ENCODE results near the gene VWA8.
"Not testable (repeated sequence)": the region's sequence is repeated elsewhere in the genome, so short reads cannot be mapped to it uniquely, and the experiment has no call there.

The VWA8 gene

DNA sequence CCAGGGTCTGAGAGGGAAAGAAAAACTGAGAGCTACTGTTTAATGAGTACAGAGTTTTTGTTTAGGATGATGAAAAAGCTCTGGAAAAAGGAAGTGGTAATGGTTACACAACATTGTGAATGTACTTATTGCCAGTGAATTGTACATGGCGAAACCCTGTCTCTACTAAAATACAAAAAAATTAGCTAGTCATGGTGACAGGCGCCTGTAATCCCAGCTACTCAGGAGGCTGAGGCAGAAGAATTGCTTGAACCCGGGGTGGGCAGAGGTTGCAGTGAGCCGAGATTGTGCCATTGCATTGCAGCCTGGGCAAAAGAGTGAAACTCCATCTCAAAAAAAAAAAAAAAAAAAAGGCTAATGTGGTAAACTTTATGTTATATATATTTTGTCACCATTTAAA is 96.3 kb downstream of the VWA8 start:
- H3K27ac ChIP-seq: peak overlapping the region in 10 of 11 experiments; percentile 48 to 87 (median 79); a peak in 19 of 22 replicates
- peaks cover 0 to 30% (median 9%) of the 10 kb centered on the region in 11 experiments; a peak in 10 of 22 replicates for H3K36me3 ChIP-seq
- no peaks in the 10 kb centered on the region for H4K20me1 ChIP-seq
- peak overlapping the region in 7 of 11 experiments; percentile 20 to 83 (median 42); a peak in 13 of 22 replicates for H3K4me2 ChIP-seq
- TF ChIP-seq Cebpa-rat (IDR thresholded peaks at IDR 0.05): peak; percentile 31 to 94 (median 65); a peak in 17 of 22 replicates
- peaks cover 8 to 70% (median 31%) of the 10 kb centered on the region in 10 experiments for H3K4me1 ChIP-seq
- no peak overlapping the region for H3K4me3 ChIP-seq
- H3K27me3 ChIP-seq: no peaks in the 10 kb centered on the region
- H3K9ac ChIP-seq: peak overlapping the region in 6 of 11 experiments; percentile 24 to 55 (median 34); a peak in 7 of 22 replicates
- peaks cover 0 to 42% (median 10%) of the 10 kb centered on the region in 11 experiments; a peak in 14 of 22 replicates for H3K9me3 ChIP-seq (replicated peaks in 1 of 11)

DNA sequence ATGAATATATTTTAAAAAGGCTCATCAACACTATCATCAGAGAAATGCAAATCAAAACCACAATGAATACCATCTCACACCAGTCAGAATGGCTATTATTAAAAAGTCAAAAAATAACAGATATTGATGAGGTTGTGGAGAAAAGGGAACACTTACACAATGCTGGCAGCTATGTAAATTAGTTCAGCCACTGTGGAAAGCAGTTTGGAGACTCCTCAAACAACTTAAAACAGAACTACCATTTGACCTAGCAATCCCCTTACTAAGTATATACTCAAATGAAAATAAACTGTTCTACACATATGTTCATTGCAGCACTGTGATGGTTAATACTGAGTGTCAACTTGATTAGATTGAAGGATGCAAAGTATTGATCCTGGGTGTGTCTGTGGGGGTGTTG is 98.2 kb downstream of the VWA8 start:
- not testable (repeated sequence) for H3K9ac ChIP-seq, H4K20me1 ChIP-seq, H3K4me3 ChIP-seq, H3K27me3 ChIP-seq
- Histone ChIP-seq H3K4me1 (peaks cover 18 to 81% (median 41%) of the 10 kb centered on the region in 10 experiments), H3K4me2 (peak overlapping the region in 4 of 11 experiments; percentile 20 to 61 (median 41); a peak in 5 of 22 replicates), H3K9me3 (replicated peaks in 1 of 11) (peaks cover 0 to 42% (median 10%) of the 10 kb centered on the region in 11 experiments; a peak in 14 of 22 replicates), H3K36me3 (peaks cover 0 to 30% (median 14%) of the 10 kb centered on the region in 11 experiments; a peak in 11 of 22 replicates), H3K27ac (peak overlapping the region in 8 of 11 experiments; percentile 25 to 80 (median 44); a peak in 12 of 22 replicates)

DNA sequence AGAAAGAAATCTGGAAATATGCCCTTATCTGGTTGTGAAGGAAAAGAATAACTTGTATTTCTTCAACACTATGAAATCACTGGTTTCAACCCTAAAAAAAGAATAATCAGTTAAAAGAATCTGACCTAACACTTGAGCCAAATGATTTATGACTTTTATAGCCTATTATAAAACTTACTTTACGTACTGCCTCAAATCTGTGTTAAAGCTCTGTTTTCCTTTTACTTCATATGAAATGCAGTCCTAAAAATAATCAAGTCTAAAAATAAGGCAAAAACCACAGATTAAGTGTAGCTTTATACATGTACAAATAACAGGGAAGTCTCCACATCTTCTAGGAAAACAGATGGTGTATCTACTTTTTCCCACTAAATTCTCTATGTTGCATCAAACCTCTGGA is 101.3 kb downstream of the VWA8 start:
- Histone ChIP-seq H3K36me3 (peaks cover 0 to 29% (median 11%) of the 10 kb centered on the region in 11 experiments; a peak in 8 of 22 replicates), H3K27ac (peak overlapping the region in 7 of 11 experiments; percentile 23 to 60 (median 39); a peak in 10 of 22 replicates), H3K9ac (no peak overlapping the region; a peak in 1 of 22 replicates), H3K4me2 (peak overlapping the region in 10 of 11 experiments; percentile 21 to 67 (median 40); a peak in 15 of 22 replicates), H3K4me3 (no peak overlapping the region), H3K27me3 (no peaks in the 10 kb centered on the region), H3K9me3 (replicated peaks in 1 of 11) (peaks cover 0 to 34% (median 10%) of the 10 kb centered on the region in 11 experiments; a peak in 14 of 22 replicates), H3K4me1 (peaks cover 16 to 57% (median 31%) of the 10 kb centered on the region in 10 experiments), H4K20me1 (no peaks in the 10 kb centered on the region)
- no peak for TF ChIP-seq Cebpa-rat (IDR thresholded peaks at IDR 0.05)

DNA sequence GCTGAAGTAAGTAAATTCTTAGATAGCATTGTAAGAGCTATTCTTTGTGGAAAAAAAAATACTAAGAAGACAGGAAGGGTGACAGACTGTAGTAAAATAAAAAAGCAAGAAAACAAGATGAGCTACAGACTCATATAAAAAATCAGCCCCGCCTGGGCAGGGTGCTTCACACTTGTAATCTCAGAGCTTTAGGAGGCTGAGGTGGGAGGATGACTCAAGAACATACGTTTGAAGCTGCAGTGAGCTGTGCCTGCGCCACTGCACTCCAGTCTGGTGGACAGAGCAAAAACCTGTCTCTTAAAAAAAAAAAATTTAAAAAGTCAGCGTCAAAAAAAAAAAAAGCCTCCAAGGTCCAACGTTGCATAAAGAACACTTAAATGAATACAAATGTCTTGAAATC is 102.1 kb downstream of the VWA8 start:
- Histone ChIP-seq H3K4me2 (peak overlapping the region in 5 of 11 experiments; percentile 25 to 64 (median 45); a peak in 7 of 22 replicates), H3K9me3 (replicated peaks in 1 of 11) (peaks cover 0 to 28% (median 10%) of the 10 kb centered on the region in 11 experiments; a peak in 13 of 22 replicates), H4K20me1 (no peaks in the 10 kb centered on the region), H3K27ac (peak overlapping the region in 5 of 11 experiments; percentile 5 to 60 (median 47); a peak in 6 of 22 replicates), H3K36me3 (peaks cover 0 to 23% (median 11%) of the 10 kb centered on the region in 11 experiments; a peak in 9 of 22 replicates), H3K4me1 (peaks cover 15 to 49% (median 23%) of the 10 kb centered on the region in 10 experiments), H3K9ac (no peak overlapping the region; a peak in 1 of 22 replicates), H3K4me3 (no peak overlapping the region), H3K27me3 (no peaks in the 10 kb centered on the region)
- TF ChIP-seq Cebpa-rat (IDR thresholded peaks at IDR 0.05): no peak

DNA sequence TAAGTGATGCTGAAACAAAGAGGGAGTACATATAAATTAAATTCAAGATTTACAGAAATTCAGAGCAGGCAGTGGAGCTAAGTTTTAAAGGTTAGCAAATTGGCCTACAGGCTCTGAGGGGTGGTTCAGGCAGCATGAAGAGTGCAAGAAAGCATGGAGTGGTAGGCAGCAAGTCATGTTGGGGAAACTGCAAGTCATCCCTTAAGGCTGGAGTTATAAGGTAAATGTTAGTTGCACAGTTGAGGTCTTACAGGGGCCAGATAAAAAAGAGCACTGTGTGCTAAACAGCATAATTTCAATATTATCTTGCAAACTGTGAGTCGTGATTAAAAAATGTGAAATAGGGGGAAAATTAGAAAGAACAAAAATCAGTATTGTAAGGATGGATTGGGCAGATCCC is 106.2 kb downstream of the VWA8 start:
- Histone ChIP-seq H3K4me3 (no peak overlapping the region), H3K9me3 (replicated peaks in 1 of 11) (peaks cover 0 to 14% (median 7%) of the 10 kb centered on the region in 11 experiments; a peak in 7 of 22 replicates), H3K36me3 (peaks cover 0 to 32% (median 8%) of the 10 kb centered on the region in 11 experiments; a peak in 6 of 22 replicates), H3K27me3 (no peaks in the 10 kb centered on the region), H3K9ac (no peak overlapping the region), H3K4me2 (no peak overlapping the region), H3K4me1 (peaks cover 7 to 13% (median 11%) of the 10 kb centered on the region in 10 experiments), H4K20me1 (no peaks in the 10 kb centered on the region), H3K27ac (no peak overlapping the region)
- no peak for TF ChIP-seq Cebpa-rat (IDR thresholded peaks at IDR 0.05)

DNA sequence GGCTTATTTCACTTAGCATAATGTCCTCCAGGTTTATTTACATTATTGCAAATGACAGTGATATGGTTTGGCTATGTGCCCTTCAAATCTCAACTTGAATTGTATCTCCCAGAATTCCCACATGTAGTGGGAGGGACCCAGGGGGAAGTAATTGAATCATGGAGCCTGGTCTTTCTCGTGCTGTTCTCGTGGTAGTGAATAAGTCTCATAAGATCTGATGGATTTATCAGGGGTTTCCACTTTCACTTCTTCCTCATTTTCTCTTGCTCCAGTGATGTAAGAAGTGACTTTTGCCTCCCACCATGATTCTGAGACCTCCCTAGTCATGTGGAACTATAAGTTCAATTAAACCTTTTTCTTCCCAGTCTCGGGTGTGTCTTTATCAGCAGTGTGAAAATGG is 109.6 kb downstream of the VWA8 start:
- Histone ChIP-seq H3K4me1 (no peaks in the 10 kb centered on the region), H3K9ac (no peak overlapping the region), H3K27me3 (no peaks in the 10 kb centered on the region), H4K20me1 (no peaks in the 10 kb centered on the region), H3K27ac (no peak overlapping the region), H3K4me3 (no peak overlapping the region), H3K4me2 (no peak overlapping the region), H3K36me3 (peaks cover 0 to 20% (median 6%) of the 10 kb centered on the region in 11 experiments; a peak in 6 of 22 replicates), H3K9me3 (replicated peaks in 1 of 11) (peaks cover 0 to 17% (median 8%) of the 10 kb centered on the region in 11 experiments; a peak in 10 of 22 replicates)
- no peak for TF ChIP-seq Cebpa-rat (IDR thresholded peaks at IDR 0.05)

DNA sequence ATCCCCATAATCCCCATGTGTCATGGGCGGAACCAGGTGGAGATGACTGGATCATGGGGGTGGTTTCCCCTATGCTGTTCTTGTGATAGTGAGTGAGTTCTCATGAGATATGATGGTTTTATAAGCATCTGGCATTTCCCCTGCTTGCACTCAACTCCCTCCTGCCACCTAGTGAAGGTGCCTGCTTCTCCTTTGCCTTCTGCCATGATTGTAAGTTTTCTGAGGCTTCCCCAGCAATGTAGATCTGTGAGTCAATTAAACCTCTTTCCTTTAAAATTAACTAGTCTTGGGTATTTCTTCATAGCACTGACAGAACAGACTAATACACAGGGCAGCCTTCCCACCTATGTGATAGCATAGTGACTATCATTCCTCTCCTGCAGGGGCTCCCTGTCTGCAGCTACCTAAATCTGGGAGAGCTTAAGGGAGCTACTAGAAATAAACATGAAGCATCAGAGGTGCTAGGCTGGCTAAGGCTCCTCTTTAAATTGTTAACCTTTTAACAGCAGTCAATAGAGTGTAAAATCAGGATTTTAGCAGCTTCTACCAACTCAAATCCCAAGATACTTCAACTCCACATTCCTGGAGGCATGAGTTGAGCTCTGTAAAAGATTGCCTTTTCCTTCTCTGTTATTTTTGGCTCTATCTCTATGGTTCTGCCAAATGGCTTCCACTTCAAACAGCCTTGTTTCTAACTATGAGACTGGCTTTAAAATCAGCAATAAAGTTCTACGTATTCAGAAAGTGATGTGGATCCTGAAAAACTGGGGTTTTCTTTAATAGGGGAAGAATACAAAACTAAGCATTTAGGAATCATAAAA is 112.3 kb downstream of the VWA8 start:
- Histone ChIP-seq H3K27ac (no peak overlapping the region), H4K20me1 (no peaks in the 10 kb centered on the region)
- TF ChIP-seq Cebpa-rat (IDR thresholded peaks at IDR 0.05): no peak

DNA sequence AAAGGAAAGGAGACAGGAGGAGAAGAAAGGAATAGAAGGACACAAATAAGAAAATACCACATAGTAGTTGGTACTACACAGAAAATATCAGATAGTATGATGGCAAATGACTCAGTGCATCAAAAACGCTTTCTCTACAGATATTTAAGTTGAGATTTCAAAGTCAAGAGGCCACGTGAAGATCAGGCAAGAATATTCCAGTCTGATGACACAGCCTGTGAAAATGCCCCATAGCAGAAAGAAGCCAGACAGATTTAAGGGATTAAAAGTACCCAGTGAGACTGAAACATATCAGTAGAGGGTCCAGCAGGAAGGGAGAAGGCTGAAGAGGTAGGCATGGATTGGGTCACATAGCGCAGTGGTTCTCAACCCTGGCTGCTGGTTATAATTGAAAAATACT is 113.7 kb downstream of the VWA8 start:
- peaks cover 7 to 16% (median 9%) of the 10 kb centered on the region in 10 experiments for H3K4me1 ChIP-seq
- H4K20me1 ChIP-seq: no peaks in the 10 kb centered on the region
- no peak overlapping the region for H3K27ac ChIP-seq
- no peak overlapping the region for H3K9ac ChIP-seq
- H3K27me3 ChIP-seq: no peaks in the 10 kb centered on the region
- peaks cover 0 to 7% (median 4%) of the 10 kb centered on the region in 11 experiments; a peak in 4 of 22 replicates for H3K36me3 ChIP-seq
- H3K9me3 ChIP-seq (replicated peaks in 1 of 11): peaks cover 0 to 14% (median 5%) of the 10 kb centered on the region in 11 experiments; a peak in 12 of 22 replicates
- H3K4me3 ChIP-seq: no peak overlapping the region
- no peak for TF ChIP-seq Cebpa-rat (IDR thresholded peaks at IDR 0.05)
- H3K4me2 ChIP-seq: no peak overlapping the region

More for the DNA sequence above, 112.3 kb downstream of the VWA8 start:
- no peak overlapping the region for H3K4me2 ChIP-seq
- H3K4me3 ChIP-seq: no peak overlapping the region
- no peak overlapping the region for H3K9ac ChIP-seq
- no peaks in the 10 kb centered on the region for H3K27me3 ChIP-seq
- peaks cover 0 to 13% (median 5%) of the 10 kb centered on the region in 11 experiments; a peak in 6 of 22 replicates for H3K36me3 ChIP-seq
- peaks cover 0 to 22% (median 8%) of the 10 kb centered on the region in 11 experiments; a peak in 15 of 22 replicates for H3K9me3 ChIP-seq (replicated peaks in 1 of 11)
- peaks cover 0 to 2% (median 0%) of the 10 kb centered on the region in 10 experiments; a peak in 2 of 20 replicates for H3K4me1 ChIP-seq
